ENCODE results near the gene LYPD6B. TPM values are rescaled to one million over a fixed set of nuclear protein-coding genes. Genes with fewer than 3 reads are reported as not detected.
"Not testable (repeated sequence)": the region's sequence is repeated elsewhere in the genome, so short reads cannot be mapped to it uniquely, and the experiment has no call there.

Gene LYPD6B
- total RNA-seq, 1 experiment from 2014 or later = 2.0 TPM

DNA sequence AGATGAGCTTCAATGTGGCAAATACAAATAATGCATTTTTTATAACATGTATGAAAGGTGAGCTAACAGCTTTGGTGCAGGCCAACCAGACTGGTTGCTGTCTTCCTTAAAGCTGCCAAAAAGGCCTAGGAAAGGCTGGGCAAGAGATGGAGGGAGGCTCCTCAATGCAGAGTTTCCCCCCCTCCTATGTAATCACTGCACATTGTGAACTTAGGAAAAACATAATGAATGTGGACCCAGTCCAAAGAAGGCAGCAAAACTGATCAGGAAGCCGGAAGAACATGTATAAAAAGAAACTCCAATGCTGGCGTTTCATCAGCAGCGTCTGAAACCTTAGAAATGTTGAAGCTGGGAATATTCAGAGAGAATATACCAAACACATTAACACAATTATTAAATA is 207.7 kb downstream of the LYPD6B start:
- Histone ChIP-seq H3K4me2 (ENCODE audit: insufficient read depth, insufficient read length, low read length) (no peak overlapping the region), H2AFZ (ENCODE audit: low read length) (no peak overlapping the region), H3T11ph (ENCODE audit: low read length) (no peak overlapping the region), H4K20me1 (ENCODE audit: control insufficient read depth, insufficient read depth, insufficient read length) (no peaks in the 10 kb centered on the region), H3K27ac (ENCODE audit: insufficient read length, low read depth, low read length) (no peak overlapping the region), H3K4ac (ENCODE audit: low read depth, low read length) (no peak overlapping the region), H3K56ac (ENCODE audit: insufficient read length, low read depth, low read length) (no peak overlapping the region), H2AK5ac (ENCODE audit: insufficient read length, low read length) (no peak overlapping the region), H2BK12ac (ENCODE audit: insufficient read length, low read depth, low read length) (no peak overlapping the region), H3K18ac (ENCODE audit: insufficient read length, low read depth, low read length) (no peak overlapping the region), H4K91ac (ENCODE audit: insufficient read length, low read depth, low read length) (no peak overlapping the region), H3K14ac (ENCODE audit: insufficient read depth, low read length) (no peak overlapping the region), H3K79me2 (ENCODE audit: insufficient read depth, low read length) (no peaks in the 10 kb centered on the region), H3K79me1 (ENCODE audit: insufficient read depth, low read depth, low read length, poor library complexity, severe bottlenecking) (no peaks in the 10 kb centered on the region), H2BK120ac (ENCODE audit: low read depth, low read length, poor library complexity, severe bottlenecking) (no peak overlapping the region), H4K8ac (replicated peaks; ENCODE audit: insufficient read length, low read depth, low read length) (no peak overlapping the region), H3K4me1 (ENCODE audit: insufficient read depth, low read length) (no peaks in the 10 kb centered on the region), H4K5ac (ENCODE audit: insufficient read length, low read depth, low read length) (no peak overlapping the region), H2BK20ac (ENCODE audit: low read depth, low read length, poor library complexity, severe bottlenecking) (no peak overlapping the region), H3K9ac (ENCODE audit: extremely low read depth, insufficient read length, low read length) (no peak overlapping the region), H3K23me2 (ENCODE audit: insufficient read length, low read depth, low read length, poor library complexity, severe bottlenecking) (no peaks in the 10 kb centered on the region), H2BK5ac (ENCODE audit: insufficient read length, low read length) (no peak overlapping the region), H3K27me3 (ENCODE audit: insufficient read depth, low read length) (no peaks in the 10 kb centered on the region), H3K9me3 (ENCODE audit: control insufficient read depth, low read depth, low read length) (no peaks in the 10 kb centered on the region), H3K23ac (ENCODE audit: insufficient read length, low read depth, low read length) (no peak overlapping the region), H2BK15ac (ENCODE audit: low read depth, low read length) (no peak overlapping the region)
- WGBS (ENCODE audit: extremely low coverage, insufficient read length, low lambda C conversion rate) = no CpG with 5 or more reads among the region's 3 CpGs
- TF ChIP-seq, protein P1, sequence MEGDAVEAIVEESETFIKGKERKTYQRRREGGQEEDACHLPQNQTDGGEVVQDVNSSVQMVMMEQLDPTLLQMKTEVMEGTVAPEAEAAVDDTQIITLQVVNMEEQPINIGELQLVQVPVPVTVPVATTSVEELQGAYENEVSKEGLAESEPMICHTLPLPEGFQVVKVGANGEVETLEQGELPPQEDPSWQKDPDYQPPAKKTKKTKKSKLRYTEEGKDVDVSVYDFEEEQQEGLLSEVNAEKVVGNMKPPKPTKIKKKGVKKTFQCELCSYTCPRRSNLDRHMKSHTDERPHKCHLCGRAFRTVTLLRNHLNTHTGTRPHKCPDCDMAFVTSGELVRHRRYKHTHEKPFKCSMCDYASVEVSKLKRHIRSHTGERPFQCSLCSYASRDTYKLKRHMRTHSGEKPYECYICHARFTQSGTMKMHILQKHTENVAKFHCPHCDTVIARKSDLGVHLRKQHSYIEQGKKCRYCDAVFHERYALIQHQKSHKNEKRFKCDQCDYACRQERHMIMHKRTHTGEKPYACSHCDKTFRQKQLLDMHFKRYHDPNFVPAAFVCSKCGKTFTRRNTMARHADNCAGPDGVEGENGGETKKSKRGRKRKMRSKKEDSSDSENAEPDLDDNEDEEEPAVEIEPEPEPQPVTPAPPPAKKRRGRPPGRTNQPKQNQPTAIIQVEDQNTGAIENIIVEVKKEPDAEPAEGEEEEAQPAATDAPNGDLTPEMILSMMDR (conservative IDR thresholded peaks at IDR 0.05) = no peak
- DNase-seq = no peak
- peaks cover 6 to 7% of the 10 kb centered on the region in 2 experiments; a peak in 1 of 4 replicates for H3K4me1 Mint-ChIP-seq
- no peaks in the 10 kb centered on the region for H3K27me3 Mint-ChIP-seq (ENCODE audit: low read depth)
- no peaks in the 10 kb centered on the region for H3K9me3 Mint-ChIP-seq
- no peak overlapping the region for H3K27ac Mint-ChIP-seq
- H3K36me3 Mint-ChIP-seq (ENCODE audit: insufficient read depth in 1 of 3, low read depth in 3 of 3) = no peaks in the 10 kb centered on the region
- H3K4me3 Mint-ChIP-seq = no peak overlapping the region

DNA sequence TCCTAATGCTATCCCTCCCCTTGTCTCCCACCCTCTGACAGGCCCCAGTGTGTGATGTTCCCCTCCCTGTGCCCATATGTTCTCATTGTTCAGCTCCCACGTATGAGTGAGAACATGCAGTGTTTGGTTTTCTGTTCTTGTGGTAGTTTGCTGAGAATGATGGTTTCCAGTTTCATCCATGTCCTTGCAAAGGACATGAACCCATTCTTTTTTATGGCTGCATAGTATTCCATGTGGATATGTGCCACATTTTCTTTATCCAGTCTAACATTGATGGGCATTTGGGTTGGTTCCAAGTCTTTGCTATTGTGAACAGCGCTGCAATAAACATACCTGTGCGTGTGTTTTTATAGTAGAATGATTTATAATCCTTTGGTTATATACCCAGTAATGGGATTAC is 212.9 kb downstream of the LYPD6B start:
- H3K4me2 ChIP-seq (ENCODE audit: insufficient read depth, insufficient read length, low read length); H3K27ac Mint-ChIP-seq; H2BK20ac ChIP-seq (ENCODE audit: low read depth, low read length, poor library complexity, severe bottlenecking); H3K4me1 Mint-ChIP-seq; H2BK5ac ChIP-seq (ENCODE audit: insufficient read length, low read length); H3K4me1 ChIP-seq (ENCODE audit: insufficient read depth, low read length); H3K4me3 Mint-ChIP-seq; H2AK5ac ChIP-seq (ENCODE audit: insufficient read length, low read length); H3K27me3 ChIP-seq (ENCODE audit: insufficient read depth, low read length); H3K56ac ChIP-seq (ENCODE audit: insufficient read length, low read depth, low read length); H3K23ac ChIP-seq (ENCODE audit: insufficient read length, low read depth, low read length); H3K79me2 ChIP-seq (ENCODE audit: insufficient read depth, low read length); H4K91ac ChIP-seq (ENCODE audit: insufficient read length, low read depth, low read length); H4K8ac ChIP-seq (replicated peaks; ENCODE audit: insufficient read length, low read depth, low read length); H3K9me3 ChIP-seq (ENCODE audit: control insufficient read depth, low read depth, low read length); H3K79me1 ChIP-seq (ENCODE audit: insufficient read depth, low read depth, low read length, poor library complexity, severe bottlenecking); H4K20me1 ChIP-seq (ENCODE audit: control insufficient read depth, insufficient read depth, insufficient read length); H3T11ph ChIP-seq (ENCODE audit: low read length); H2BK15ac ChIP-seq (ENCODE audit: low read depth, low read length); H2BK12ac ChIP-seq (ENCODE audit: insufficient read length, low read depth, low read length); H2AFZ ChIP-seq (ENCODE audit: low read length); H4K5ac ChIP-seq (ENCODE audit: insufficient read length, low read depth, low read length); H3K4ac ChIP-seq (ENCODE audit: low read depth, low read length); DNase-seq; H3K9ac ChIP-seq (ENCODE audit: extremely low read depth, insufficient read length, low read length); H3K27me3 Mint-ChIP-seq (ENCODE audit: low read depth); H3K27ac ChIP-seq (ENCODE audit: insufficient read length, low read depth, low read length); H3K14ac ChIP-seq (ENCODE audit: insufficient read depth, low read length); H2BK120ac ChIP-seq (ENCODE audit: low read depth, low read length, poor library complexity, severe bottlenecking); H3K18ac ChIP-seq (ENCODE audit: insufficient read length, low read depth, low read length); H3K23me2 ChIP-seq (ENCODE audit: insufficient read length, low read depth, low read length, poor library complexity, severe bottlenecking): not testable (repeated sequence)
- Mint-ChIP-seq H3K36me3 (ENCODE audit: insufficient read depth in 1 of 3, low read depth in 3 of 3) (peaks cover 1 to 14% (median 2%) of the 10 kb centered on the region in 3 experiments; a peak in 6 of 7 replicates), H3K9me3 (peaks cover 8 to 13% of the 10 kb centered on the region in 2 experiments; a peak in 4 of 5 replicates)
- no CpG with 5 or more reads among the region's 3 CpGs for WGBS (ENCODE audit: extremely low coverage, insufficient read length, low lambda C conversion rate)

Measured in H9 (cell line).